Thyroid gland (tissue), 4 donors: ENCODE results near the gene PHETA2.

Experiments used
- POLR2A ChIP-seq, 2 donors: fragments of 450-650 bp; IDR thresholded peaks; one replicate each; pipeline ENCODE4 v1.6.1; 2017; ENCODE audit warnings: antibody characterized with exemption in 2 of 2, mild to moderate bottlenecking in 2 of 2, moderate library complexity in 1 of 2
- TF ChIP-seq, protein P1 (sequence below), 6 experiments: fragments of 200-600 bp in 3 of 6; fragments of 450-650 bp in 3 of 6; sonication (generic) in 3 of 6; IDR thresholded peaks; one replicate each; pipeline ENCODE4 v1.5.1; 2016 to 2019; ENCODE audit warnings: antibody characterized with exemption in 6 of 6, mild to moderate bottlenecking in 2 of 6, inconsistent platforms in 1 of 6, moderate library complexity in 1 of 6

DNA sequence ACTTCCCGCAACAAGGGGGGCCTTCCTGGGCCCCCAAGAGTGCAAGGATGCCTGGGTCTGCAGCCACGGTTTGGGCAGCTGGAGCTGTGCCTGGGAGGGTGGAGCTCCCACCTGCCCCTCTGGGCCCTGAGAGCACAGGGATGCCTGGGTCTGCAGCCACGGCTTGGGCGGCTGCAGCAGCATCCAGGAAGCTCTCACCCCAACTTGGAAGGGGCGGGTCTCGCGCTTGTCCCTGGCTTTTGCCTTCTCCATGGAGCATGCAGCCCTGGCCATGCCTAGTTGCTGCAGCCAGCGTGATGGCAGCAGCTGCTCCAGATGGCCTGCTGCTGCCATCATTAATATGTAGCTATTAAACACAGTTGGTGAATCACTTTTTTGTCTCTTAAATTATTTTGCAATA lies 38.8 kb upstream of the PHETA2 start:
- TF ChIP-seq, protein P1, sequence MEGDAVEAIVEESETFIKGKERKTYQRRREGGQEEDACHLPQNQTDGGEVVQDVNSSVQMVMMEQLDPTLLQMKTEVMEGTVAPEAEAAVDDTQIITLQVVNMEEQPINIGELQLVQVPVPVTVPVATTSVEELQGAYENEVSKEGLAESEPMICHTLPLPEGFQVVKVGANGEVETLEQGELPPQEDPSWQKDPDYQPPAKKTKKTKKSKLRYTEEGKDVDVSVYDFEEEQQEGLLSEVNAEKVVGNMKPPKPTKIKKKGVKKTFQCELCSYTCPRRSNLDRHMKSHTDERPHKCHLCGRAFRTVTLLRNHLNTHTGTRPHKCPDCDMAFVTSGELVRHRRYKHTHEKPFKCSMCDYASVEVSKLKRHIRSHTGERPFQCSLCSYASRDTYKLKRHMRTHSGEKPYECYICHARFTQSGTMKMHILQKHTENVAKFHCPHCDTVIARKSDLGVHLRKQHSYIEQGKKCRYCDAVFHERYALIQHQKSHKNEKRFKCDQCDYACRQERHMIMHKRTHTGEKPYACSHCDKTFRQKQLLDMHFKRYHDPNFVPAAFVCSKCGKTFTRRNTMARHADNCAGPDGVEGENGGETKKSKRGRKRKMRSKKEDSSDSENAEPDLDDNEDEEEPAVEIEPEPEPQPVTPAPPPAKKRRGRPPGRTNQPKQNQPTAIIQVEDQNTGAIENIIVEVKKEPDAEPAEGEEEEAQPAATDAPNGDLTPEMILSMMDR (IDR thresholded peaks at IDR 0.05), result no peak
- TF ChIP-seq POLR2A (IDR thresholded peaks at IDR 0.05), result no peak
